GM23338 (cell line): ENCODE results near the gene MITF. TPM values are rescaled to one million over a fixed set of nuclear protein-coding genes. Genes with fewer than 3 reads are reported as not detected.

Source experiments
- ATAC-seq: fragments of 200-7000 bp; cut with Tn5 transposase; 3 replicates; pipeline ENCODE4 v1.9.1; 2020
- DNase-seq: peaks from one replicate; pipeline ENCODE4 v3.0.0-alpha.2; 2015; ENCODE audit warnings: low spot score
- H2AFZ ChIP-seq: fragments of 200-600 bp; sonication (generic); 2 replicates; pipeline ENCODE4 v1.8.0; 2016; ENCODE audit warnings: antibody characterized with exemption, mild to moderate bottlenecking, moderate library complexity
- H3F3A ChIP-seq: fragments of 200-600 bp; sonication (generic); replicated peaks from 2 replicates; pipeline ENCODE4 v1.8.0; 2017; ENCODE audit warnings: antibody characterized with exemption, mixed run types, low read depth
- H3K27ac ChIP-seq: fragments of 200-600 bp; sonication (generic); 2 replicates; pipeline ENCODE4 v1.6.1; 2016; ENCODE audit warnings: low read depth
- H3K27me3 ChIP-seq: fragments of 200-600 bp; sonication (generic); 2 replicates; pipeline ENCODE4 v1.8.0; 2016; ENCODE audit warnings: mild to moderate bottlenecking, mixed run types, moderate library complexity; ENCODE audit not compliant: insufficient read depth
- H3K36me3 ChIP-seq: fragments of 200-600 bp; sonication (generic); 2 replicates; pipeline ENCODE4 v1.8.0; 2016; ENCODE audit warnings: mild to moderate bottlenecking; ENCODE audit not compliant: insufficient read depth
- H3K4me1 ChIP-seq: fragments of 200-600 bp; sonication (generic); 2 replicates; pipeline ENCODE4 v1.8.0; 2016; ENCODE audit warnings: mild to moderate bottlenecking, moderate library complexity; ENCODE audit not compliant: insufficient read depth
- H3K4me2 ChIP-seq: fragments of 200-600 bp; sonication (generic); 2 replicates; pipeline ENCODE4 v1.7.1; 2017; ENCODE audit warnings: mixed run types
- H3K4me3 ChIP-seq: fragments of 200-600 bp; sonication (generic); 2 replicates; pipeline ENCODE4 v1.6.1; 2016; ENCODE audit warnings: mixed run types
- H3K79me2 ChIP-seq: fragments of 200-600 bp; sonication (generic); replicated peaks from 2 replicates; pipeline ENCODE4 v1.8.0; 2017; ENCODE audit warnings: mild to moderate bottlenecking; ENCODE audit not compliant: insufficient read depth
- H3K9me2 ChIP-seq: fragments of 200-600 bp; sonication (generic); 2 replicates; pipeline ENCODE4 v1.8.0; 2017; ENCODE audit not compliant: insufficient read depth
- H4K20me1 ChIP-seq: fragments of 200-600 bp; sonication (generic); replicated peaks from 2 replicates; pipeline ENCODE4 v1.8.0; 2017; ENCODE audit warnings: mild to moderate bottlenecking; ENCODE audit not compliant: insufficient read depth
- H3K27ac Mint-ChIP-seq: 2 replicates; pipeline ENCODE4 v1.8.0; 2020; ENCODE audit warnings: inconsistent platforms, mild to moderate bottlenecking, moderate library complexity, mixed read lengths
- H3K27me3 Mint-ChIP-seq: 3 replicates; pipeline ENCODE4 v1.8.0; 2022; ENCODE audit warnings: low read depth, mild to moderate bottlenecking, moderate library complexity, mixed read lengths, inconsistent platforms; ENCODE audit not compliant: insufficient read depth, poor library complexity
- H3K36me3 Mint-ChIP-seq: 3 replicates; pipeline ENCODE4 v1.8.0; 2021; ENCODE audit warnings: low read depth, mild to moderate bottlenecking, inconsistent platforms, moderate library complexity, mixed read lengths
- H3K4me1 Mint-ChIP-seq: 3 replicates; pipeline ENCODE4 v1.8.0; 2020; ENCODE audit warnings: mild to moderate bottlenecking, inconsistent platforms, mixed read lengths
- H3K4me3 Mint-ChIP-seq: 3 replicates; pipeline ENCODE4 v1.8.0; 2021; ENCODE audit warnings: moderate library complexity, mild to moderate bottlenecking, inconsistent platforms, mixed read lengths
- H3K9me3 Mint-ChIP-seq: 3 replicates; pipeline ENCODE4 v1.8.0; 2020; ENCODE audit warnings: moderate library complexity, mild to moderate bottlenecking, inconsistent platforms, mixed read lengths
- EZH2phosphoT487 ChIP-seq: fragments of 200-600 bp; sonication (generic); IDR thresholded peaks from one replicate; pipeline ENCODE4 v1.8.1; 2018; ENCODE audit warnings: antibody characterized with exemption; ENCODE audit not compliant: unreplicated experiment
- JUNB ChIP-seq: IDR thresholded peaks from one replicate; pipeline ENCODE4 v1.6.1; 2016; ENCODE audit warnings: antibody characterized with exemption; ENCODE audit not compliant: unreplicated experiment
- NANOG ChIP-seq: IDR thresholded peaks from 2 replicates; pipeline ENCODE4 v1.6.1; 2016; ENCODE audit warnings: antibody characterized with exemption, borderline replicate concordance
- POLR2AphosphoS5 ChIP-seq: IDR thresholded peaks from 2 replicates; pipeline ENCODE4 v1.6.1; 2016; ENCODE audit warnings: antibody characterized with exemption, low read depth
- STAT1 ChIP-seq: IDR thresholded peaks from one replicate; pipeline ENCODE4 v1.6.1; 2016; ENCODE audit warnings: antibody characterized with exemption; ENCODE audit not compliant: unreplicated experiment
- ZNF114 ChIP-seq: fragments of 250-450 bp; sonication (Bioruptor Pico); IDR thresholded peaks from 2 replicates; pipeline ENCODE4 v1.5.0; 2020; ENCODE audit warnings: mild to moderate bottlenecking, moderate library complexity
- ZNF331 ChIP-seq: fragments of 250-450 bp; sonication (Bioruptor Pico); IDR thresholded peaks from 2 replicates; pipeline ENCODE4 v1.5.0; 2020; ENCODE audit warnings: low read depth, mild to moderate bottlenecking, moderate library complexity
- polyA plus RNA-seq: library from polyadenylated mRNA; unstranded; fragments of >200 nt; fragmentation: Nextera tagmentation; extraction: Ambion mirVana; gene quantifications from 2 replicates; pipeline ENCODE4 v1.2.1, GENCODE V29; 2016
- total RNA-seq: library from RNA; depleted of rRNA; stranded (reverse); fragments of >200 nt; shearing (Covaris generic); gene quantifications from 2 replicates; pipeline ENCODE4 v1.2.3, GENCODE V29; 2014
- TF ChIP-seq, protein P1 (sequence below): fragments of 250-450 bp; sonication (Bioruptor Pico); IDR thresholded peaks from 2 replicates; pipeline ENCODE4 v1.5.0; 2020; ENCODE audit warnings: mild to moderate bottlenecking, moderate library complexity
- TF ChIP-seq, protein P2 (sequence below): IDR thresholded peaks from 2 replicates; pipeline ENCODE4 v1.6.1; 2016; ENCODE audit warnings: antibody characterized with exemption

The MITF gene
- total and polyA plus RNA-seq, 2 experiments from 2014 or later, result 1.9 to 2.4 TPM

DNA sequence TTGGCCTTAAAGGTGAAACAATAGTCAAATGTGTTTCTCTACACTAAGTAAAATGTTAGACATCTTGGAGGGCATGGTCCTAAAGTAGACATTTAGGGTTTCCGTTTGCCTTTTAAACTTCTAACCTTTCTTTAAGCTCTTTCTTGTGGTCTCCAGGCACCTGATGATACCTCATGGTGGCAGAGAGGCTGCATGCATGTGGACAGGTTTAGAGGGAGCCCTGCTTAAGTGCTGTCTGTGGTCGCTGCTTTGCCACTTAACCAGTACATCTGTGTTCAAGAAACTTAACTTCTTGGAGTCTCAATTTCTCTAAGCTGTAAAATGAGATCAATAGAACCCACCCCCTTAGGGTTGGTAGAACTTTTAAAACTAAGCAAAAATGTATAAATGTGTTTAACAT is 6.2 kb downstream of the MITF start (continued):
- TF ChIP-seq JUNB (no peak), EZH2phosphoT487 (no peak), ZNF114 (CRISPR knock-in tag) (no peak), STAT1 (no peak), ZNF331 (CRISPR knock-in tag) (no peak)
- TF ChIP-seq, protein P1, sequence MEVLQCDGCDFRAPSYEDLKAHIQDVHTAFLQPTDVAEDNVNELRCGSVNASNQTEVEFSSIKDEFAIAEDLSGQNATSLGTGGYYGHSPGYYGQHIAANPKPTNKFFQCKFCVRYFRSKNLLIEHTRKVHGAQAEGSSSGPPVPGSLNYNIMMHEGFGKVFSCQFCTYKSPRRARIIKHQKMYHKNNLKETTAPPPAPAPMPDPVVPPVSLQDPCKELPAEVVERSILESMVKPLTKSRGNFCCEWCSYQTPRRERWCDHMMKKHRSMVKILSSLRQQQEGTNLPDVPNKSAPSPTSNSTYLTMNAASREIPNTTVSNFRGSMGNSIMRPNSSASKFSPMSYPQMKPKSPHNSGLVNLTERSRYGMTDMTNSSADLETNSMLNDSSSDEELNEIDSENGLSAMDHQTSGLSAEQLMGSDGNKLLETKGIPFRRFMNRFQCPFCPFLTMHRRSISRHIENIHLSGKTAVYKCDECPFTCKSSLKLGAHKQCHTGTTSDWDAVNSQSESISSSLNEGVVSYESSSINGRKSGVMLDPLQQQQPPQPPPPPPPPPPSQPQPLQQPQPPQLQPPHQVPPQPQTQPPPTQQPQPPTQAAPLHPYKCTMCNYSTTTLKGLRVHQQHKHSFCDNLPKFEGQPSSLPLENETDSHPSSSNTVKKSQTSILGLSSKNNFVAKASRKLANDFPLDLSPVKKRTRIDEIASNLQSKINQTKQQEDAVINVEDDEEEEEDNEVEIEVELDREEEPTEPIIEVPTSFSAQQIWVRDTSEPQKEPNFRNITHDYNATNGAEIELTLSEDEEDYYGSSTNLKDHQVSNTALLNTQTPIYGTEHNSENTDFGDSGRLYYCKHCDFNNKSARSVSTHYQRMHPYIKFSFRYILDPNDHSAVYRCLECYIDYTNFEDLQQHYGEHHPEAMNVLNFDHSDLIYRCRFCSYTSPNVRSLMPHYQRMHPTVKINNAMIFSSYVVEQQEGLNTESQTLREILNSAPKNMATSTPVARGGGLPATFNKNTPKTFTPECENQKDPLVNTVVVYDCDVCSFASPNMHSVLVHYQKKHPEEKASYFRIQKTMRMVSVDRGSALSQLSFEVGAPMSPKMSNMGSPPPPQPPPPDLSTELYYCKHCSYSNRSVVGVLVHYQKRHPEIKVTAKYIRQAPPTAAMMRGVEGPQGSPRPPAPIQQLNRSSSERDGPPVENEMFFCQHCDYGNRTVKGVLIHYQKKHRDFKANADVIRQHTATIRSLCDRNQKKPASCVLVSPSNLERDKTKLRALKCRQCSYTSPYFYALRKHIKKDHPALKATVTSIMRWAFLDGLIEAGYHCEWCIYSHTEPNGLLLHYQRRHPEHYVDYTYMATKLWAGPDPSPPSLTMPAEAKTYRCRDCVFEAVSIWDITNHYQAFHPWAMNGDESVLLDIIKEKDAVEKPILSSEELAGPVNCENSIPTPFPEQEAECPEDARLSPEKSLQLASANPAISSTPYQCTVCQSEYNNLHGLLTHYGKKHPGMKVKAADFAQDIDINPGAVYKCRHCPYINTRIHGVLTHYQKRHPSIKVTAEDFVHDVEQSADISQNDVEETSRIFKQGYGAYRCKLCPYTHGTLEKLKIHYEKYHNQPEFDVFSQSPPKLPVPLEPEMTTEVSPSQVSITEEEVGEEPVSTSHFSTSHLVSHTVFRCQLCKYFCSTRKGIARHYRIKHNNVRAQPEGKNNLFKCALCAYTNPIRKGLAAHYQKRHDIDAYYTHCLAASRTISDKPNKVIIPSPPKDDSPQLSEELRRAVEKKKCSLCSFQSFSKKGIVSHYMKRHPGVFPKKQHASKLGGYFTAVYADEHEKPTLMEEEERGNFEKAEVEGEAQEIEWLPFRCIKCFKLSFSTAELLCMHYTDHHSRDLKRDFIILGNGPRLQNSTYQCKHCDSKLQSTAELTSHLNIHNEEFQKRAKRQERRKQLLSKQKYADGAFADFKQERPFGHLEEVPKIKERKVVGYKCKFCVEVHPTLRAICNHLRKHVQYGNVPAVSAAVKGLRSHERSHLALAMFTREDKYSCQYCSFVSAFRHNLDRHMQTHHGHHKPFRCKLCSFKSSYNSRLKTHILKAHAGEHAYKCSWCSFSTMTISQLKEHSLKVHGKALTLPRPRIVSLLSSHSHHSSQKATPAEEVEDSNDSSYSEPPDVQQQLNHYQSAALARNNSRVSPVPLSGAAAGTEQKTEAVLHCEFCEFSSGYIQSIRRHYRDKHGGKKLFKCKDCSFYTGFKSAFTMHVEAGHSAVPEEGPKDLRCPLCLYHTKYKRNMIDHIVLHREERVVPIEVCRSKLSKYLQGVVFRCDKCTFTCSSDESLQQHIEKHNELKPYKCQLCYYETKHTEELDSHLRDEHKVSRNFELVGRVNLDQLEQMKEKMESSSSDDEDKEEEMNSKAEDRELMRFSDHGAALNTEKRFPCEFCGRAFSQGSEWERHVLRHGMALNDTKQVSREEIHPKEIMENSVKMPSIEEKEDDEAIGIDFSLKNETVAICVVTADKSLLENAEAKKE (CRISPR knock-in tag), result no peak
- TF ChIP-seq, protein P2, sequence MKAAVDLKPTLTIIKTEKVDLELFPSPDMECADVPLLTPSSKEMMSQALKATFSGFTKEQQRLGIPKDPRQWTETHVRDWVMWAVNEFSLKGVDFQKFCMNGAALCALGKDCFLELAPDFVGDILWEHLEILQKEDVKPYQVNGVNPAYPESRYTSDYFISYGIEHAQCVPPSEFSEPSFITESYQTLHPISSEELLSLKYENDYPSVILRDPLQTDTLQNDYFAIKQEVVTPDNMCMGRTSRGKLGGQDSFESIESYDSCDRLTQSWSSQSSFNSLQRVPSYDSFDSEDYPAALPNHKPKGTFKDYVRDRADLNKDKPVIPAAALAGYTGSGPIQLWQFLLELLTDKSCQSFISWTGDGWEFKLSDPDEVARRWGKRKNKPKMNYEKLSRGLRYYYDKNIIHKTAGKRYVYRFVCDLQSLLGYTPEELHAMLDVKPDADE, result no peak

DNA sequence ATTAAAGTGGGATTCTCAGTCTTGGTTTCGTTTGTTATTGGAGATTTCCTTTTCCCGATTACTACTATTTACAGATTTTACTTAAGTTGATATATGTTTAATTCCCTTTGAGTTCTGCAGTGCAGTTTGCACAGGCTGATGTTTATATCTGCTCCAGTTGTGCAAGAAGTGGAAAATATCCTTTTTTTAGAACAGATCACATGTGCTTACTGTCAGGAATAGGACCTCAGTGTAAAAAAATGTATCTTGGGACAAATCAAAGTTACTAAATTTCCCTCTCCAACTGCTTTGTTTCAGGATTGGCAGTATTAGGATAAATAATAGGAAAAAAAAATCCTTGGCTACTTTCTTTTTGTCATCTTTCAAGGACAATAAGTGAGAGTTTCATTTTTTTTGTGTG is 6.9 kb downstream of the MITF start:
- H3K4me1 Mint-ChIP-seq, result peaks cover 11% of the 10 kb centered on the region; the same call in 2 of the 3 replicates
- H3F3A ChIP-seq, result no peaks in the 10 kb centered on the region
- H3K36me3 Mint-ChIP-seq, result no peaks in the 10 kb centered on the region
- TF ChIP-seq POLR2AphosphoS5 (no peak), JUNB (no peak), NANOG (no peak)
- TF ChIP-seq, protein P1 (CRISPR knock-in tag), result no peak

More for the DNA sequence above, 6.9 kb downstream of the MITF start:
- no peak overlapping the region for H3K27ac Mint-ChIP-seq
- Histone ChIP-seq H3K27ac (no peak overlapping the region), H2AFZ (no peak overlapping the region), H3K36me3 (no peaks in the 10 kb centered on the region), H3K4me3 (no peak overlapping the region), H3K4me2 (no peak overlapping the region), H3K27me3 (peaks cover 8% of the 10 kb centered on the region; the same call in 1 of the 2 replicates), H3K79me2 (no peaks in the 10 kb centered on the region), H4K20me1 (no peaks in the 10 kb centered on the region), H3K9me2 (no peaks in the 10 kb centered on the region), H3K4me1 (0 out of 2 replicates have a peak, but pooled peaks cover under 1% of the 10 kb centered on the region)
- H3K4me3 Mint-ChIP-seq, result no peak overlapping the region
- H3K27me3 Mint-ChIP-seq, result no peaks in the 10 kb centered on the region
- no peaks in the 10 kb centered on the region; the same call in 2 of the 3 replicates for H3K9me3 Mint-ChIP-seq
- ATAC-seq, result no peak
- no peak for DNase-seq
